GM12872 (cell line): ENCODE measurements around the gene ZNF23.

Experiments
- TF ChIP-seq, protein P1 (sequence below): IDR thresholded peaks from 3 replicates; pipeline ENCODE4 v1.5.1; 2011; ENCODE audit warnings: low read depth, mild to moderate bottlenecking, low read length, moderate library complexity; ENCODE audit not compliant: insufficient read depth

ZNF23 gene

DNA sequence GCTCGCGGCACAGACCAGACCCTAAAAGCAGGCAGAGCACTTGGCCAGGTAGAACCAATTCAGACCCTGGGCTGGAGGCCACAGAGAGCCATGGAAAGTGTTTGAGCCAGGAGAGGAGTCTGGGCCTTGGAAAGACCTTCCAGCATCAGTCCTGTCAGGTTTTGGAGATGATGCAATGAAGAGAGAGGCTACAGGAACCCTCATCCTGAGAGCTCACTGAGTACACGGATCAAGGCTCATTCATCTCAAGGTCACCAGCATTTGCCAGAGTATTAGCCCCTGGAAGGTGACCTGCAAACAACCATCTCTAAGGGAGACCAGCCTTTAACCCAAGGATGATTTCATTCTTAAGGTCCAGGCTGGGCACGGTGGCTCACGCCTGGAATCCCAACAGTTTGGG lies 48.0 kb downstream of the ZNF23 start:
- TF ChIP-seq, protein P1, sequence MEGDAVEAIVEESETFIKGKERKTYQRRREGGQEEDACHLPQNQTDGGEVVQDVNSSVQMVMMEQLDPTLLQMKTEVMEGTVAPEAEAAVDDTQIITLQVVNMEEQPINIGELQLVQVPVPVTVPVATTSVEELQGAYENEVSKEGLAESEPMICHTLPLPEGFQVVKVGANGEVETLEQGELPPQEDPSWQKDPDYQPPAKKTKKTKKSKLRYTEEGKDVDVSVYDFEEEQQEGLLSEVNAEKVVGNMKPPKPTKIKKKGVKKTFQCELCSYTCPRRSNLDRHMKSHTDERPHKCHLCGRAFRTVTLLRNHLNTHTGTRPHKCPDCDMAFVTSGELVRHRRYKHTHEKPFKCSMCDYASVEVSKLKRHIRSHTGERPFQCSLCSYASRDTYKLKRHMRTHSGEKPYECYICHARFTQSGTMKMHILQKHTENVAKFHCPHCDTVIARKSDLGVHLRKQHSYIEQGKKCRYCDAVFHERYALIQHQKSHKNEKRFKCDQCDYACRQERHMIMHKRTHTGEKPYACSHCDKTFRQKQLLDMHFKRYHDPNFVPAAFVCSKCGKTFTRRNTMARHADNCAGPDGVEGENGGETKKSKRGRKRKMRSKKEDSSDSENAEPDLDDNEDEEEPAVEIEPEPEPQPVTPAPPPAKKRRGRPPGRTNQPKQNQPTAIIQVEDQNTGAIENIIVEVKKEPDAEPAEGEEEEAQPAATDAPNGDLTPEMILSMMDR, result no peak

DNA sequence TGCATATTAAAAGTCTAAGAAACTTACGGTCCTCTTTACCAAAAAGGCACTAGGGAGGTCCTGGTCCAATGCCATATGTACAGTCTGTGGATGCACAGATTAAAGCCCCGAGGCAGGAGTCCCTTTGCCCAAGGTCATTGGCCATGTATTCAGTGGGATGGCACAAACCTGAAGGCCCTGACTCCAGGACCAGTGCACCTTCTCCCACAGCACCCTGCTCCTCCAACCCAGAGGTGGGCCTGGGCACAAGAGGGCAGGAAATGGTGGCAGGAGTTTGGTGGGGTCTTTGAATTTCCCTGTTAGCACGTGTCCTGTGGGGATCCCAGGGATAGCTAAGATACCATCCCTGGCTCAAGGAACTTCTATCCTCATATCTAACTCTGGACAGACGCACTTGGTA lies 48.7 kb downstream of the ZNF23 start:
- TF ChIP-seq, protein P1, result no peak

GRCh38 chr16:71412270-71413160 lies 49.5 kb downstream of the ZNF23 start:
- TF ChIP-seq, protein P1, result peak; percentile 85

DNA sequence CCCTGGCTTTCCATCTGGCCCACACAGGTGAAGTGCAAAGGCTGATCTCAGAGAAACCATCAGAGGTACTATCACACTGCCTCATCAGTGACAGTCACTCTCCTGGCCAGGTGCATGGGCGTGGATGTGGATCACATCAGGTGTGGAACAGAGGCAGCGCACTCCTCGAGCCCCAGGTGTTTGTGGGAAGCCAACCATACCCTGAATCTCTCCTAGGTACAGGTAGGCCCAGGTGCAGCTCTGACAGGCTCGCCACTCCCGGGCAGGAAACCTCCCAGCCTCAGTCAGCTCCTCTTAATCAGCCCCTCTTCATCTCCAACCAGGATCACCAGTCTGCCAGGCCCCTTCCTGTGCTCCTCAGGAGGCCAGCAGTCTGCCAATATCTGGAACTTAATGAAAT lies 51.9 kb downstream of the ZNF23 start:
- TF ChIP-seq, protein P1, result no peak

DNA sequence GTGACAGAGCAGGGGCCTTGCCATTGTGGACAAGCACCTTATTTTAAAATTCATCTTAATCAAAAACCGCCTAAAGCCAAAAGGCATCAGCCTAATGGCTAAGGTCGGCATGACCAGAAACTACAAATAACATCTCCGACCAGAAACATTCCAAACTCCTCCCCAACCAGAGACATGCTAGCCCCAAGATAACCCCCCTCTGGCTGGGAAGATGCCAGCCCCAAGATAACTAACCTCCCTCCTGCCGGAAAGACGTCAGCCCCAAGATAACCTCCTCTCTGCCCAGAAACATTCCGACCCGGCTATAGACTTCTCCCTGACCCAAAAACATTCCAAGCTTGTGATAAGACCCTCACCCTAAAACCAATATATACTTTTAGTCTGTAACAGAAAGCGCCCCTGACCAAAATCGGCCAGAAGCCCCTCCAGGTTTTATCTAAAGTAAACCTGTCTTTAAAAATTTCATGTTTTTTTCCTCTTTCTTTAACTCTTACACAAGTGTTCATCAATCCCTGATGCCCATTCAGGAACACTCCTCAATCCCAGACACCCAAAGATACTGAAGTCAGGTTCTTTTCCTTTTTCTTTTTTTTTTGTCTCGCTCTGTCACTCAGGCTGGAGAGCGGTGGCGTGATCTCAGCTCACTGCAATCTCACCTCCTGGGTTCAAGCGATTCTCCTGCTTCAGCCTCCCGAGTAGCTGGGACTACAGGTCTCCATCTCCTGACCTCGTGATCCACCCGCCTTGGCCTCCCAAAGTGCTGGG lies 52.9 kb downstream of the ZNF23 start:
- TF ChIP-seq, protein P1, result no peak

- TF ChIP-seq, protein P1, result no peak
These were observed 53.5 kb downstream of the ZNF23 start for GRCh38 chr16:71408536-71408935.

DNA sequence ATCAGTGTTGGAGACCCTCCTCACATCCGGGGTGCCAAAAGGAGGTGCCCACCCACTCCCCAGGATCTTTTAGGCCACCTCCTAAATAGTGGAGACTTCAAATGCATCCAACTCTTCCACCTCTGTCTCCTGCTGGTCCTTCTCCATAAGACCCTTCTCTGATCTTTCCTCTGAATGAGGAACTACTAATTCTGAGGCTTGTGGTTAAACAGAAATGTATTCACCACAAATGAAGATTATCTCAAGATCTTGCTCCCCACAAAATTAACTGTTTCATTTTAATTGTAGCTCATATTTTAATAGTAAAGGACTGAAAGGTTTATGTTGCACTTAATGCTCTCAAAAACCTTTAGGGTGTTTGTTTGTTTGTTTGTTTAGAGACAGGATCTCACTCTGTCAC lies 54.3 kb downstream of the ZNF23 start:
- TF ChIP-seq, protein P1, result no peak
